ENCODE results near the gene OSGEPL1.
"Not testable (repeated sequence)": the region's sequence is repeated elsewhere in the genome, so short reads cannot be mapped to it uniquely, and the experiment has no call there.

The OSGEPL1 gene

DNA sequence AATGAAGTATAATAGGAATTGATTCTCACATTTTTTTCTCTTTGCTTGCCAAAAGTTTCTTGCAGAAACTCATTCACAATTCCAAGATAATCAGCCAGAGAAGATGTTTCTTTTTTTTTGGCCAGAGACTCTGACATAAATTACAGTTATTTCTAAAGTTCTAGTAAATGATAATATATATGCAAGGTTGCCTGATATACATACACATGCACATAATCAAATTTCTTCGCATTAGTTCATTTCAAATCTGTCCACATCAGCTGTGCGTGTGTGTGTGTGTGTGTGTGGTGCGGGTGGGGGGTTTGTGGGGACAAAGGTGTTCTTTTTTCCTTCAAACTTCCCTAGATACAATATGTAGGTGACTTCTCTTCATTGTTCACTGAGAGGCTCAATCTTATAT is 33.2 kb downstream of the OSGEPL1 start:
- DNase-seq: no peak

DNA sequence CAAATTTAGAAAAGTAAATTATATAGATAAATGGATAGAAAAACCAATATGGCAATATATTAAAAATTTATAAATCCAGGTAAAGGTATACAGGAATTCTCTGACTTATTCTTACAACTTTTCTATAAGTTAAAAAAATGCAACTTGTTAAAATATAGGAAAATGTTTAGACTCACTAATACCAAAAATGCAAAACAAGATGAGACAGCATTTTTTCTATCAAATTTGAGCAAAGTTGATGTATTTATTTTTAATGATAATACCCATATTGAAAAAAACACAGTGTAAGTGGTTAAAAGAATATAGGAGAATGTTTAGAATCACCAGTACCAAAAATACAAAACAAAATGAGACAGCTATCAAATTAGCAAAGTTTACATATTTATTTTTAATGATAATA is 35.7 kb downstream of the OSGEPL1 start:
- no peak for DNase-seq

DNA sequence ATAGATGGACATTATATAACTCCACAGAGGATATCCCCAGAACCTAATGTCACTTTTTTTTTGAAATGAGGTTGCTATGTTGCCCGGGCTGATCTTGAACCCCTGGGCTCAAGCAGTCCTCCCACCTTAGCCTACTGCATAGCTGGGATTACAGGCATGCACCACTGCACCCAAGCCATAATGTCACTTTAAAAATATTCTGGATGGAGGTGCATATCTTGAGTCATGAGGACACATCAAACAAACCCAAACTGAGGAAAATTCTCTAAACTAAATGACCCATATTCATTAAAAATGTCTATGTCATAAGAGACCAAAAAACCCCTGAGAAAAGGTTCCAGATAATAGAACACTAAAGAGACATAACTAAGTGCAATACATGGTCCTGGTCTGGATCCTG is 36.3 kb downstream of the OSGEPL1 start:
- DNase-seq: no peak

DNA sequence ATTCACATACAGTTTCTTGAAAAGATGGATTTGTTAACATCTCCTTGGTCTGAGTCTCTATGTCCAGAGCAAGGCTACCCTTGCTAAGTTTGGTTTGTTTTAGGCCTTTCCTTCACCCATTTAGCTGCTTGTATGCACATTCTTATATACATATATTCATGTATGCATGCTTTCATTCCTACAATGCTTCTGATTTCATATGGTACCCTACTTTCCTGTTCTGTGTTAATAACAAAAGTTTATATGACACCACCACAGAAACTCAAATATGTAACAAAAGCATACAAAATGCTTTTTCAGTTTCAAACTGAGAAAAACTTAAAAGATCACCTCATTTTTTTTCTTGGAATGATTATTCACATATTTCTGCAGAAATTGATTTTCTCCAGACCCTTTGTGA is 39.4 kb downstream of the OSGEPL1 start:
- no peak for DNase-seq

DNA sequence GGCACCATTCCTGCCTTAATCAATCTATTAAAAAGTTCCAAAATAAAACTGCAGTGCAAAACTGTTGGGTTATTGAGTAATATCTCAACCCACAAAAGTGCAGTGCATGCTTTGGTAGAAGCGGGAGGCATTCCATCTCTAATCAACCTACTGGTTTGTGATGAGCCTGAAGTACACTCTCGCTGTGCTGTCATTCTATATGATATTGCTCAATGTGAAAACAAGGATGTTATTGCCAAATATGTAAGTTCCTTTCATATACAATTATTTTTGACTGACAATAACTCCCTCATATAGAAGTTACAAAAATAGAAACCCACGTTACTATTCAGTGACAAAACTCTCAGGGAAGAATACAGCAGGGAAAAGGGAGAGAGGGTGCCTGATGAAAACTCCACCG is 43.0 kb downstream of the OSGEPL1 start:
- DNase-seq: no peak

DNA sequence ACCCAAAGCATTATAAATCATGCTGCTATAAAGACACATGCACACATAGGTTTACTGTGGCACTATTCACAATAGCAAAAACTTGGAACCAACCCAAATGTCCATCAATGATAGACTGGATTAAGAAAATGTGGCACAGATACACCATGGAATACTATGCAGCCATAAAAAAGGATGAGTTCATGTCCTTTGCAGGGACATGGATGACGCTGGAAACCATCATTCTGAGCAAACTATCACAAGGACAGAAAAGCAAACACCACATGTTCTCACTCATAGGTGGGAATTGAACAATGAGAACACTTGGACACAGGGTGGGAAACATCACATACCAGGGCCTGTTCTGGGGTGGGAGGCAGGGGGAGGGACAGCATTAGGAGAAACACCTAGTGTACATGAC is 45.0 kb downstream of the OSGEPL1 start:
- DNase-seq: not testable (repeated sequence)

DNA sequence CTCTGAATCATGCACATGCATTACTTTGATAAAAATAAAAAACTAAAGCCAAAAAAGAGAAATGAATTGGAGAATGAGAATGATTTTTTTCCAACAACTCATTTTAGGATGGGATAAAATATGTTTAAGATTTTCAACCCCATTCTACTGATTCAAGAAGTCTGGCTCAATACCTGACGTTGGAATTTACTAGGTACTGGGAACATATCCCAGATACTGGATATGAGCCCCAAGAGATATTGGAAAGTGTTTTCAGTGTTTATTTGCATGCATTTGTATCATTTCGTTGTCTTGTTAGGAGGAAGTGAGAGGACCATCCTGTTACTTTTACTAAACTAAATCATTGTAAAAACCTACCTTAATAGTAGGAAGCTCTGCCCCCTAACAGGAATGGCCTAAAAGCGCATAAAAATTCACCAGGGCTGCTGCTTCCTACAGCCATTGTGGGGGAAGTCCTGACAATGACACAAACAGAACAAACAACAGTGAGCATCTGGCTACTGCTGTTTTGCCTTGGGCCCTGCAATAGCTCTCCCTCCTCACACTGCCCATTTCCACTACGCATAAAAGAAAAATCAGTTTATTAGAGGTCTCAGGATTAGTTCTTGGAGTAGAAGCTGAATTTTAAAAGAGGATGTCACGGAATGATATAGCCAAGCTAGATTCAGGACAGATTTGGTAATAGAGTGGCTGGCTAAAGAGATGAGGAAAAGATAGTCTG is 52.9 kb downstream of the OSGEPL1 start:
- no peak for DNase-seq

DNA sequence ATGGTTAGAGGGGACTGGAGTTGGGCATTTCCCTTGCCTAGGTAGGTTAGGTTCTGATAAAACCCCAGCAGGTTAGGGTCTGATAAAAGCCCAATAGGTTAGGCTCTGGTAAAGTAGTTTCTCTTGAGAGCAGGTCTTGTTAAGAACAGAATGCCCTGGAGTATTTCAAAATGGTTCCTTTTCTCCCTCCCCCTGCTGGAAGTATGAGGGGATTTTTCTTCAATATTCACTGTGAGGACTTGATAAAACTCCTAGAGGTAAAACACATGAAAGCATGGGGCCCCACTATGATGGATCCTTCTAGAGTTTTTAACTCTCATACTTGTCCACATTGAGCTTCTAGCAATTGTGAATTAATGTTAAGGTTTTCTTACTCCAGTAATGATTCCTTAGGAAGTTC is 60.5 kb downstream of the OSGEPL1 start:
- no peak for DNase-seq

DNA sequence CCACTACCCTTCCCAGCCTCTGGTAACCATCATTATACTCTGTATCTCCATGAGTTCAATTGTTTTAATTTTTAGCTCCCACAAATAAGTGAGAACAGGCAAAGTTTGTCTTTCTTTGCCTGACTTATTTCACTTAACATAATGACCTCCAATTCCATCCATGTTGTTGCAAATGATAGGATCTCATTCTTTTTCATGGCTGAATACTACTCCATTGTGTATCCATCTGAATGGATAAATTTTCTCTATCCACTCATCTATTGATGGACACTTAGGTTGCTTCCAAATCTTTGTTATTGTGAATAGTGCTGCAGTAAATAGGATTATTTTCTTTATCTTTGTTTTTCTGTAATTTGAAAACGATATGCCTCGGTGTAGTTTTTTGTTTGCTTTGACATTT is 61.9 kb downstream of the OSGEPL1 start:
- DNase-seq: no peak

DNA sequence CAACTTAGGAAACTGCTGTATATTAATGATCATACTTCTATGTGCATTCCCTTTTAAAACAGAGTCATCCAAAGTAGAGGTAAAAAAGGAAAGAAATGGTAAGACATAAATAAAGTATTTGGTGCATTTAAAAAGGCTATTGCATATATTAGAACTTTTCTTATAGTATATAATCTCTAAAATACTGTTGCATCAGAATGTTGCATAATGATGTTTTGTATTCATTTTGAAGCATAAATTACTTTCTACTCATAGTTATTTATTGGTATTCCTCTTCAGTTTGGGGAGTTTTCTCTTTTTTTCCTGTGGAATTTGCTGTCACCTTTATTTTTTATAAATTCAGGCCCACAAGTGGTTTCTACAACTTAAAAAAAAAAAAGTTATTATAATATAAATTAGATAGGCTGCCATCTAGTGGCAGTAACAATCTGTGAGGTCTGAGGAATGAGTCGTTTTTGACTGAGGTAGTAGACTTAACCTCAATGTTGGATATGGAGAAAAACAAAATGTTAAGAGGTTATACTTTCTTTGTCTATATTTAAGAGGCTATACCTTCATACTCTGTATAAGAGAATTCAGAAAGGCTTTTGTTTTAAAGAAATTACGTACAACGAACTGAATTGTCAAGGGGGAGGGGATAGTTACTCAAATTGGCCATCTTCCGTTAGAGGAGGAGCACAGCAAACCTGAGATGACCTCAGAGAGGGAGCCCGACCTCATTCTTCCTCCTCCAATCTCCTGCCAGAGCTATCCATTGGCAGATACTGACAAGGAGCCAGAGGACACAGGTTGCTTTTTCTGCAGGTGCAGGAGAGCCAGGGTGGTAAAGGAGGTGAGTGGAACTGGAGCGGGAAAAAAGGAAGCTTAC is 64.3 kb downstream of the OSGEPL1 start:
- no peak for DNase-seq
